Measurements from ENCODE around the gene STYXL1.

STYXL1 gene

GRCh38 chr7:75992083-75992755 is 55.6 kb downstream of the STYXL1 start:
- no peak for DNase-seq (ENCODE audit: low read depth, low spot score)

- DNase-seq (ENCODE audit: low read depth, low spot score), result no peak
These were observed 56.2 kb downstream of the STYXL1 start for GRCh38 chr7:75991531-75992082.

GRCh38 chr7:75989500-75990388 is 58.1 kb downstream of the STYXL1 start:
- no peak for DNase-seq (ENCODE audit: low read depth, low spot score)

- DNase-seq (ENCODE audit: low read depth, low spot score), result no peak
These were observed 59.0 kb downstream of the STYXL1 start for GRCh38 chr7:75988568-75989499.

- DNase-seq (ENCODE audit: low read depth, low spot score), result no peak
These were observed 59.8 kb downstream of the STYXL1 start for GRCh38 chr7:75987805-75988567.

- no peak for DNase-seq (ENCODE audit: low read depth, low spot score)
These were observed 60.6 kb downstream of the STYXL1 start for GRCh38 chr7:75987026-75987804.

GRCh38 chr7:75986147-75986781 is 61.5 kb downstream of the STYXL1 start:
- DNase-seq (ENCODE audit: low read depth, low spot score), result no peak

GRCh38 chr7:75985518-75986146 is 62.2 kb downstream of the STYXL1 start:
- DNase-seq (ENCODE audit: low read depth, low spot score), result no peak

GRCh38 chr7:75985009-75985517 is 62.7 kb downstream of the STYXL1 start:
- no peak for DNase-seq (ENCODE audit: low read depth, low spot score)

GRCh38 chr7:75984130-75985008 is 63.4 kb downstream of the STYXL1 start:
- DNase-seq (ENCODE audit: low read depth, low spot score), result no peak

- DNase-seq (ENCODE audit: low read depth, low spot score), result no peak
These were observed 64.2 kb downstream of the STYXL1 start for GRCh38 chr7:75983471-75984129.

- no peak for DNase-seq (ENCODE audit: low read depth, low spot score)
These were observed 65.3 kb downstream of the STYXL1 start for GRCh38 chr7:75982306-75983064.

- no peak for DNase-seq (ENCODE audit: low read depth, low spot score)
These were observed 66.1 kb downstream of the STYXL1 start for GRCh38 chr7:75981453-75982305.

GRCh38 chr7:75981203-75981452 is 66.7 kb downstream of the STYXL1 start:
- DNase-seq (ENCODE audit: low read depth, low spot score), result no peak

GRCh38 chr7:75980430-75981202 is 67.2 kb downstream of the STYXL1 start:
- no peak for DNase-seq (ENCODE audit: low read depth, low spot score)
